GM12801 (cell line): ENCODE results near the gene TLCD1.

Source experiments
- TF ChIP-seq, protein P1 (sequence below): IDR thresholded peaks from one replicate; pipeline ENCODE4 v1.5.1; 2011; ENCODE audit warnings: control low read depth; ENCODE audit not compliant: insufficient read length; ENCODE audit errors: extremely low read depth

Gene TLCD1

GRCh38 chr17:28686296-28686695 lies 39.7 kb downstream of the TLCD1 start:
- TF ChIP-seq, protein P1, sequence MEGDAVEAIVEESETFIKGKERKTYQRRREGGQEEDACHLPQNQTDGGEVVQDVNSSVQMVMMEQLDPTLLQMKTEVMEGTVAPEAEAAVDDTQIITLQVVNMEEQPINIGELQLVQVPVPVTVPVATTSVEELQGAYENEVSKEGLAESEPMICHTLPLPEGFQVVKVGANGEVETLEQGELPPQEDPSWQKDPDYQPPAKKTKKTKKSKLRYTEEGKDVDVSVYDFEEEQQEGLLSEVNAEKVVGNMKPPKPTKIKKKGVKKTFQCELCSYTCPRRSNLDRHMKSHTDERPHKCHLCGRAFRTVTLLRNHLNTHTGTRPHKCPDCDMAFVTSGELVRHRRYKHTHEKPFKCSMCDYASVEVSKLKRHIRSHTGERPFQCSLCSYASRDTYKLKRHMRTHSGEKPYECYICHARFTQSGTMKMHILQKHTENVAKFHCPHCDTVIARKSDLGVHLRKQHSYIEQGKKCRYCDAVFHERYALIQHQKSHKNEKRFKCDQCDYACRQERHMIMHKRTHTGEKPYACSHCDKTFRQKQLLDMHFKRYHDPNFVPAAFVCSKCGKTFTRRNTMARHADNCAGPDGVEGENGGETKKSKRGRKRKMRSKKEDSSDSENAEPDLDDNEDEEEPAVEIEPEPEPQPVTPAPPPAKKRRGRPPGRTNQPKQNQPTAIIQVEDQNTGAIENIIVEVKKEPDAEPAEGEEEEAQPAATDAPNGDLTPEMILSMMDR, result no peak

- TF ChIP-seq, protein P1, result no peak
Observed at GRCh38 chr17:28685366-28685765, 40.7 kb downstream of the TLCD1 start.

- TF ChIP-seq, protein P1, result no peak
Observed at GRCh38 chr17:28684963-28685362, 41.1 kb downstream of the TLCD1 start.

- TF ChIP-seq, protein P1, result no peak
Observed at GRCh38 chr17:28682655-28683054, 43.4 kb downstream of the TLCD1 start.

GRCh38 chr17:28675980-28676379 lies 50.1 kb downstream of the TLCD1 start:
- TF ChIP-seq, protein P1, result no peak

- TF ChIP-seq, protein P1, result no peak
Observed at GRCh38 chr17:28675490-28675889, 50.5 kb downstream of the TLCD1 start.
